GM21367 (cell line): Measurements from ENCODE around the gene MALRD1.

Experiments used
- ATAC-seq: cut with Tn5 transposase; IDR thresholded peaks from one replicate; pipeline ENCODE4 v1.9.1; 2021; ENCODE audit not compliant: unreplicated experiment

Gene MALRD1

DNA sequence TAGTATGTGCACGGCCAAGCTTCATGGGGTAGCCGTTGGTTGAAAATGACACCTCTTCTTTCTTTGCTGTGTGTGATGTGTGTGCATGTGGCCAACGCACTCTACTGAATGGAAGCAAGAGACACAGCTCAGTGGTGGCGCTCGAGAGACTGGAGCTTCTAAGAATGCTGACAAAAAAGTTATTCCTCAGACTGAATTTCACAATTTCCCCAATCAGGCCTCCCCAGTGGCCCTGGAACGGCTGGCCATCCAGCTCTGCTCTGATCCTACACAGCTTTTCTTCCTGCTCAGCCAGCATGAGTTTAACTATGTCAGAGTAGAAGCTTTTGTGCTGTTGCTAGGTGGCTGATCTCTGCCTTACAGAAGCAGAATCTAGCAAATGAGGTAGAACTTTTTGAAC is 581.0 kb downstream of the MALRD1 start:
- no peak for ATAC-seq

DNA sequence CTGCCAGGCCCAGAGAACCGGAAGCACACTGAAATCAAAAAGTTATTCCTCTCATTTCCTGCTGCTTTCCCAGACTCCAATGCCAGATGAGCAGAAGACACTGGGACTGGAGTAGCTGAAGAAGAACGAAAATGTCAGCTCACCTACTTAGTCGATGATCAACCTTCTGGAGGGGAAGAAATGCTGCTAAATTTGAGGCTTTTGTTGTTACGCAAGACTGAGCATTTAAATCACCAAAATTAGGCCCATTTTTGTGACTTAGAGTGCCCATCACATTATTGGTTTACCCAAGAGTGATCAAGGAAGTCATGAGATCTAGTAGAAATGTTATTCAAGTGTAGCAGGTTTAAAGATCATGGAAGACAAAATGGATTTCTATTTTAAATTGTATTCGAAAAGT is 585.6 kb downstream of the MALRD1 start:
- ATAC-seq: no peak

DNA sequence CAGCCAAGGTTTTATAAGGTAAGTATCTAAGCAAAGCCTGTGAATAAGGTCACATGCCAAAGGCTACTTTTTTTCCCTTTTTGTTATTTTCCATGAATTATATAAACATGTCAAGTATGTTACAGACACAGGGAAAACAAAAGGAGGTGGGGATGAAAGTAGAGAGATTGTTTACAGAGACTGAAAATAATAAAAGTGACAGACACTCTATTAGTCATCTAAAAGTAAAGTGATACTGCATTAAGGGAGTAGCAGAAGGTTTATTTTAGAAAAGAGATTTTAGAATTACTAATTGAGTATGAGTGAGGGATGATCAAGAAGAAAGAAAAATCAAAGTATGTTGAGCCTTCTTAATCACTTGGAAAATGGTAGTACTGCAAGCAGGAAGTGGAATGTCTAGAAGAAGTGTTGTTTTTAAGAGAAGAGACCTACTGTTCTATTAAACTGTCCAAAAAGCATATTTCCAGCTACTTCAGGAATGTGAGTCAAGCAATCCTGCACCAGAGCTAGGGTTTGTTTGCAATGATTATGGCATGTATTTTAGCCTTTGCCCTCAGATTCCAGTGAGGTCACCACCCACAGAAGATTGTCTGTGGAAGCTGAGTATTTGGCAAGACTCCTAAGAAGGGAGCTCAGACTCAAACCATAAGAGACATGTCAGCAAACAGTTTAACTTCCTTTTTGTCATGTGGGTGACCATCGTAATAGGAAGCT is 589.7 kb downstream of the MALRD1 start:
- ATAC-seq: no peak

DNA sequence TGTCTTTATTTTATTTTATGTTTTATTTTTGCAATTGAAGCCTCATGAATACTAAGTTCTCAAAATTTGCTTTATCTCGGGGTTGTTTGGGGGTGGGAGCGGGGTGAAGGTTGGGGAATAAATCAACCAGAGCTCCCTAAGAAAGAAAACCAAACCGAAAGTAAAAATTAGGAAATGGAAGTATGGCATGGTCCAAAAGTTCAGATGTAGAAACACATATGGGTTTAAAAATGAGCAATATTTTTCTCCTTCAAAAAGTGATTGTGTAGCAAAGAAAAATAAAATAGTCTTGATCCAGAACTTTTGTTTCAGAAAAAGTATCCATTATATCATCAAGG is 590.3 kb downstream of the MALRD1 start:
- ATAC-seq: no peak

DNA sequence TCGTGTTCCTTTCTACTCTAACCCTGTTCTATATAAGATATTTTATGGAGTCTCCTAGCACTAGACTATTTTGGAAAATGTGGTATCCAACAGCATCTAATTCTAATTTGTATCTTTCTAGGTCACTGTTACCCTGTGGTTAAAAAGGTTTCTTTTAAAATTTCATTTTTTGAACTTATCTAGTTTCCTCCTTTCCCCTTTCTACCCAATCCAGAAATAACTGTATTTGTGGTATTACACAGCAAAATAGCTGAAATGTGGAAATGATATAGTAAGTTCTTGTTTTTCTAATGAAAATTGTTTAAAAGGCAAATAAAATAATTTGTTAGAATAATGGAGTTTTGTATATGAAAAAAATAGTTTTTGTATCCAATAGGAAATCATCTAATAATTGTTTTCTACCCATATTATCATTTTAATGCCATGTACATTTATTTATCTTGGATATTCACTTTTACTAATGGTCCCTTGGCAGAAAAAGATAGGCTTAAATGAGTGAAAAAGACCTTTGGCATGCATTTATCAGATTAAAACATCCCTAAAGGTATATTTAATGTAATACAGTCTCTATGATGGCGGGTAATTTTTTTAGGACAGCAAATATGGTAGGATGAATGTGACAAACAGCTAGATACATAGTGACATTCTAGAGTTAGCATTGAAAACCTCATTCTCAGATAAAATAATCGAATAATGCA is 592.1 kb downstream of the MALRD1 start:
- ATAC-seq: no peak

DNA sequence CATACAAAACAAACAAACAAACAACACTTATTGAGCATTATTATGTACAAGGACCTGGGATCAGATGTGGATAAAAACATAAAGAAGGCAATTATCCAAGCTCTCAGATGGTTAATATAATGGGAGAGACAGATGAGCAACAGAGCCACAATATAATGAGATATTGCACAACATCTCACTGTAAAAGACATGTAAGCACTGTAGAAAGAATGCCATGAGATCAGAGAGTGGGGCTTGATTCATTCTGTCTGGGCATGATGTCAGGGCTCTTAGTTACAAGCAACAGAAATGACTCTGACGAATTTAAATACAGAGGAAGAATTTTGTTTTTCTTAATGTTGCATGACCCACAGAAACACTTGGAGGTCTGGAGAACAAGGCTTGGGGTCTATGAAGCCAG is 602.9 kb downstream of the MALRD1 start:
- no peak for ATAC-seq

DNA sequence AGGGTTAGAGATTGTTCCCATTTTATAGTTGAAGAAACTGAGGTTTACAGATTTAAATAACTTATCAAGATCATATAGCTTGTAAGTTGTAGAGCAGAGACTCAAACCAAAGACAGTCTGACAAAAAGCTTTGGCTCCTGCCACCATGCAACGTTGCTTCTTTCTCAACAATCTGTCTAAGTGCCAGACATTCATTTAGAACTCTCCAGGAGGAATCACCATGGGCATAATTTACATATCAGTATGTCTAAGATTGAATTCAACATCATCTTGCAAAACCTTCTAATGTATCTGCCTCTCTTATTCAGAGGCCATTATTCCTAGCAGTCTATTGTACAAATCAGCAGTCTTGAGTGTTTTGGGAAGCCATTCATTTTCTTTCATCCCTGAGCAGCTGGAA is 604.1 kb downstream of the MALRD1 start:
- ATAC-seq: no peak

DNA sequence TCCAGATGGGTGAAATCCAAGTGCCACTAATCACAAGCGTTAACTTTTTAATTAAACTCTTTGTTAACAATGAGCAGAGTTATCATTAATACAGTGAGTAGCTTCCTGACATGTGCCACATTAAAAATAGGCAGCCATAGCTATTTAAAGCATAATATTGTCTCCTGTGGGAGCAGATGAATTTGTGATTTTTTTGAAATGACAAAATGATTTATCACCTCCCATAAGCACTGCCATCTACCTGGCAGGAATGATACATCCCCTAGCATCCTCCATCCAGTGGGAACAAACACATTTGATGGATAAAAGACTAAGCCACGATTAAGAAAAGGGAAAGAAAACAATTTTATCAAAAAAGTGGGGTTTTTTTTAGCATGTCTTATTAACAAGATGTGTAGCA is 605.3 kb downstream of the MALRD1 start:
- ATAC-seq: no peak

DNA sequence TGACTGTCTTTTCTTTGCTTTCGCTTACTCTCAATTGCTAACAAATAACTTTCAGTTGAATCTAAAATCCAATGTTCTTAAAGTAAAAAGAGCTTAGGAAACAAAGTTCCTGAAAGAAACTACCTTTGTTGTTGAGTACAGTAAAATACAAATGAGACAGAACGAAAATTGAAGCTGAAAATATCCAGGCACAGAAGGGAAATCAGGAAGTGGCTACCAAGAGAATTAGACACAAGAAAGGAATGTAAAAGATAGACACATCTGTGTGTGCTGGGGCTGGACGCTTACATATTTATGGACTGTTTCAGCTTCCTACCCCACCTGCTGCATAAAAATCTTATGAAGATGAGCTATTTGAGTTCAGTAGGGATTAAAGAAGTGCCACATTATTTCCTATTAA is 606.0 kb downstream of the MALRD1 start:
- ATAC-seq: no peak

DNA sequence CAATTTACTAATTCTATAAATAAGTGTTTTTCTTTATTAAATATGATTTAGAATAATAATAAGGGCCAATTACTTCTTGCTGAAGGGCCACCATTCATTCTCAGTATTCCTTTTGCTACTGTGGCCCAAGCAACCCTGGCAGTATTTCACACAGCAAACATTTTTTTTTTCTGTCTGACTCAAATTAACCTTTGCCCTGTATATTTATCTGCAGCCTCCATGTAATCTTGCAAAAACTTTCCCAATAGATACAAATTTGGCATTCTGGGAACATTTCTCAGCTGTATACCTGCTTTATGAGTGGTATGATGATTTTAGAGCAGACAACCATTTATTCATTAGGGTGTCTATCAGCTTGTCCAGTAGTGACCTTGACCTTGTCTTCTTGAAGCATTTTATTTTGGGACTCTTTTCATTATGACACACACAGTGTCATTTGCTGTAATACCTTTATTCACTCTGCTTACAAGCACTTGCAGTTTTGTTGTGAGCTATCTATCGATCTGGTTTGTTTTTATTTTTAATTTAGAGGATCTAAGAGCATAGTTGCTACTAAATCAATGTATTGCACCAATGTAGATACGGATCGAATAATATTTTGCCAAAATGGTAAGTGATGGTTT is 607.9 kb downstream of the MALRD1 start:
- ATAC-seq: no peak

DNA sequence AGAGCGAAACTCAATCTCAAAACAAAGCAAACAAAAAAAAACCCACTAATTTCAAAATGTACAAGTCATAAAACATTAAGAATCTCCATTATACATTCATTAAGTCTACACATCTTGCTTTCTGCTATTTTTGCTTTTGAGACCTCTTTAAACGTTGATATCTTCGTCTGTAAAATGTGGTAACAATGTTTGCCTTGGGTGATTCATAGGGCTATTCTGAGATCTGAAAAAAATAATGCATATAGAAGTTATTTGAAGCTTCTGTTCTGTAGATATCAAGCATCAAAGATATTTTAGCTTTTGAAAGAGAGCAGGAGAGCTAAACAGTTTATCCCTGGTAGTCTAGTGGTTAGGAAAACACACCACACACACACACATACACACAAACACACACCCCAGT is 609.5 kb downstream of the MALRD1 start:
- ATAC-seq: no peak

DNA sequence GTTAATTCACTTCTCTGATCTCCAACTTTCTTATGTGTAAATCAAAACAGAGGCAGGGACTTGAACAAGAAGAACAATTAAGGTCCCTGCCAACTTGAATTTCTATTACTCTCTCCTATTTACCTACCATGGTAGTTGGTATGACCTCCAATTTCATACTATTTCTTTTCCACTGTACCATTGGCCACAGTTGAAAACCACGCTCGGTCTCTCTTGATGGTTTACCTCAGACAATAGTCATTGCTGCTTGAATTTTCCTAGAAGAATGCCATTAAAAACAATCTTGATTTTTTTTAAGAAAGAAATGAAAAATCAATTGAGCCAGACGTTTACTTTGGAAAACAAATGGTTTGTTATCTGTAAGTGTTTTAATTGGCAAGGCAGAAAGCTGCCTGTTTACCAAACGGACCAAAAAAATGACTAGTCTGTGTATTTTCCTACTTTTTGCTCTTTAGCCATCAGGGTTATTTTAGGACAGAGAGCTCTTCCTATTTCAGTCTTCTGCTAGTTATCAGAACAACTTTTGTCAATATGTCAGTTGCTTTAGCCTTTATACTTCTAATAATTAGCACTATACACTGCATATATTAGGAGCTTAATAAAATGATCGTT is 610.1 kb downstream of the MALRD1 start:
- no peak for ATAC-seq

DNA sequence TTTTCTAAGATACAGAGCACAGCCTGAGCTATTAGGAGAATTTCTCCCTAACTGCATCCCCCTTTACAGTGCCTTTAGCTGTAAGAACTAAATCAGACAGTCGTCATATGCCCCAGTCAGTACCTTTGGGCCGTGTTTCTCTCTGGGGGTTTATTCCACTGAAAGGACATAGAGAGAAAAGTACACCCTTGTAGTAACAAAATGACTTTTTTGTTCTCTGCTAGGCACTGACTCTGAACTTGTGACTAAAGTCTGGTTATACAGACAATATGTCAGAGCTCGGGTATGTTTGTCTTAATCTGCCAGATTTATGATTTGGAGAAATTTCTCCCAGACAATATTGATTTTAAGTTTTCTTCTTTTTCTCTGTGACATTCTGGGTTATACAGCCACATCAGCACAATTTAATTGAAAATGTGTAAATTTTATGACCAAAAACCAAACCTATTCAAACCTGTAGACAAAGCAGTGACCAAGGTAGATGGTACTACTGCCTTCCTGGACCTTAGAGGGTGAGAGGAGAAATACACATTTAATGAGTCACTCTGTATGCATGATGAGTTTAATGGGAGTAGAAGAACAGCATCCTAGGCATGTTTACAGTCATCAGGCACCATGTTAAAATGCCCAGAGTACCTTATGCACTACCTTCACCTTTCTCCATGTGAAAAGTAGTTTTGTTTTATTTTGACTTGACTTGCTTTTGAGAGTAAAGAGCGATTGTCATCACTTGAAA is 611.5 kb downstream of the MALRD1 start:
- ATAC-seq: no peak

DNA sequence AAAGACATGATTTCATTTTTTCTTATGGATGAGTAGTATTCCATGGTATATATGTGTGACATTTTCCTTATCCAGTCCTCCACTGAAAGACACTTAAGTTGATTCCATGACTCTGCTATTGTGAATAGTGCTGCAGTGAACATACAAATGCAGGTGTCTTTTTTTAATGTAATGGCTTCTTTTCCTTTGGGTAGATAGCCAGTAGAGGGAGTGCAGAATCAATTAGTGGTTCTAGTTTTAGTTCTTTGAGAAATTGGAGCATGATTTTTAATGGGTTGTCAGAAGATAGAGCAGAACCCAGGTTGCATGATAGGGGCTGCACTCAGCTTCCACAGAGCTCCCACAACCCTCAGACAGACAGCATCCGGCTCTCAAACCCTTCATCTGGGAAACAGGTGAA is 614.7 kb downstream of the MALRD1 start:
- no peak for ATAC-seq

DNA sequence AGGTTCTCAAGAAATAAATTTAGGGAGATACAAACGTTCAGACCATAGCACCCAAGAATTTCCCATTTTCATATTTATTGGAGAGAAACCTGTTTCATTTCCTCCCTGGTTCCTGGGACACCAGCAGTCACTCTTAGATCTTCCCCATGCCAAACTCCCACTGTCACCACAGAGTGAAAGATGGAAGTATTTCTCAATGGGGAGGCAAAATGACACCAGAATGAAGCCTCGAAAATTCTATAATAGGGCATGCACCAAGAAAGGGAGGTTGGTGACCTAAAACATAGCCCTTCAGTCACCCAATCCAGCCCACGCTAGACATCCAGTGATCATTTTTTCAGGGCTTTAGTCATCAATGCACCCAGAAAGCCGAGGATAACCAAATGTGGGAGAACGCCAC is 619.5 kb downstream of the MALRD1 start:
- no peak for ATAC-seq

DNA sequence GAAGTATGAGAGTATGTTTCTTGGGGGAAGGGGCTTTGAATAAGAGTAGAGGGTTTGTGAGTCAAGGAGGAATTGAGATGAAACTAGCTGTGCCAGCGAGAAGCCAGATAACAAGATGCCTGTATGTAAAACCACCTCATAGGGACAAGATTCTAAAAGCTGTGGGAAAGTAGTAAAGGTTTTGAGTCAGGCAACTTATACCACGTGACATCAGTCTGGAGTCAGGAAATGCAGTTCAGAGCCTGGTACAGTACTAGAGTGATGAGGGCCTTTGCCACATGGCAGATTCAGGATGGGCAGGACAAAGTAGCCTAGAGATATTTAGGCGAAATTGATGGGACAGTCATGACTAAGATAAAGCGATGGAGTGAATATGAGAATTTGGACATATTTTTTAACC is 627.5 kb downstream of the MALRD1 start:
- ATAC-seq: no peak

DNA sequence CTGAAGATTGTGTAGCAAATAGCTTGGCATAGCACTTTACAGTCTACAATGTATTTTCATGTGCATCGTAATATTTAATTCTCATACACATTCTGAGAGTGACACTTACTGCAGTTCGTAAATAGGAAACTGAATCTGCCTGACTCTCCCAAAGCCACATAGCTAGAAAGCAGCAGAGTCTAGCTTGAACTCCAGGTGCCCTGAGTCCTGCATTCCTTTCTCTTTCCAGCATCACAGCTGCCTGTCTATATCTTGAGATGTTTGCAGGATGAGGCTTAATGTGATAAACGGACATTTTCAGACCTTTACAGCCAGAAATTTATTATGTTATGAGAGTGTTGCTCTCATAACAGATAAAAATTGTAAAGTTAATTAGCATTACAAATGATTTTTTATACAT is 634.8 kb downstream of the MALRD1 start:
- no peak for ATAC-seq

DNA sequence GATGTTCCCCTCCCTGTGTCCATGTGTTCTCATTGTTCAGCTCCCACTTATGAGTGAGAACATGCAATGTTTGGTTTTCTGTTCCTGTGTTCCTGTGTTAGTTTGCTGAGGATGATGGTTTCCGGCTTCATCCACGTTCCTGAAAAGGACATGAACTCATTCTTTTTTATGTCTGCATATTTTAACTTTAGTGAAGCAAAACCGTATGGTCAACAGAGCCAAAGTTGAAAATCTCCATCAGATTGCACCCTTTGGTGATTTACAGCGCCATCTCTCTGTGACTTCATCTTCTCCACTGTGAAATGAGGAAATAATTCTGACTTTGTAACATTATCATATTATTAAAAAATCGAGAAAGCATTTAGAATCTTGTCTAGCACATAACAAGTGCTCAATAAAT is 635.4 kb downstream of the MALRD1 start:
- ATAC-seq: no peak

DNA sequence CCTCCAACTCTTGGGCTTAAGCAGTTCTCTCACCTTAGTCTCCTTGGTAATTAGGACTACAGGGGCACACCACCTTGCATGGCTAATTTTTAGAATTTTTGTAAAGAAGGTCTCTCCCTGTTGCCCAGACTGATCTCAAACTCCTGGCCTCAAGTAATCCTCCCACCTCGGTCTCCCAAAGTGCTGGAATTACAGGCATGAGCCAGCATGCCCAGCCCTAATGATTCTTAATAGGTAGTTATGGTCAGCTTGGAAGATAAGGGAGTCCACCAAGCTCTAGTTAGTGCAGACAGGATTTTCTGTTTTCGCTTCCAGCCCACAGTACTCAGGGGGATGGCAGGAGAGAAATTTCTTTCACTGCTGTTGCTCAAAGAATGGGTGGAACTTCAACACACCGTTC is 639.7 kb downstream of the MALRD1 start:
- no peak for ATAC-seq

DNA sequence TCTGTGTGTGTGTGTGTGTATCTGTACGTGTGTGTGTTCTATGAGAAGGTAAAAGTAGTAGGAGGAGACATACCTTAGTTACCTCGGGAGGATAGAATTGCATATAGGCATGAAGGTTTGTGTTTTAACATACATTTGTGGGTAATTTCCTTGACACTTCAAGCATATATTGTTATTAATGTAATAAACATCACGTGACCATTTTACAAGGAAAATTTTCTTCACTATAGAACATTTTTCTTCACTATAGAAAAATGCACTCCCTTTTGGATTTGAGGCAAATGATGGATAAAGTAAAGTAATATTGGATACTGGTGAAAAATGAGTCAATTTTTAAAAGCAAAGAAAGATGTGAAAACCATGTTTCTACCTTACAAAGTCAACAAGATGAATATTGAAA is 640.6 kb downstream of the MALRD1 start:
- ATAC-seq: no peak

DNA sequence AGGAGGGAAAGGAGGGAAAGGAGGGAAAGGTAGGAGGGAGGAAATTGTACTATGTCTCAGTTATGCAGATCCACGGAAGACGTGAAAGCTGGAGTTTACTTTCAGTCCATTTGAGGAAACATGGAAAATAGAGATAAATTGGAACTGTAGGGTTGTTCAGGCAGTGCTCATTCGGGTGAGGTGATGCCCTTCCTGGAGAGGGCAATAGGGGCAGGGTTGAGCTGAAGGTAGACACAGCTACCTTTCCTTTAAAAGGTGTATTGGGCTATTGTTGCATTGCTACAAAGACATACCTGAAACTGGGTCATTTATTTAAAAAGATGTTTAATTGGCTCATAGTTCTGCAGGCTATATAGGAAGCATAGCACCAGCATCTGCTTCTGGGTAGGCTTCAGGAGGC is 650.7 kb downstream of the MALRD1 start:
- no peak for ATAC-seq
